H1 (cell line): ENCODE results near the gene SEC14L6. TPM values are rescaled to one million over a fixed set of nuclear protein-coding genes. Genes with fewer than 3 reads are reported as not detected.

Experiments
- polyA plus RNA-seq, 7 experiments: library from polyadenylated mRNA; depleted of rRNA in 3 of 7; stranded (reverse) in 5 of 7; unstranded in 2 of 7; fragments of >200 nt in 5 of 7; fragments of 200-250 nt in 2 of 7; gene quantifications; 1 replicate in 5 of 7; 2 replicates in 1 of 7; 4 replicates in 1 of 7; pipeline versions ENCODE4 v1.2.1 to v1.2.3, GENCODE V29; 2011 to 2013; ENCODE audit warnings: missing spikeins in 2 of 7, mixed read lengths in 2 of 7
- total RNA-seq: library from RNA; stranded (reverse); fragmentation: NEBNext Ultra II Directional; extraction: Animal tissue kit (Norgen Biotek cat#: 25700); gene quantifications from 2 replicates; pipeline ENCODE4 v1.2.1, GENCODE V29; 2021
- TF ChIP-seq, protein P1 (sequence below): fragments of 300-600 bp; sonication (generic); IDR thresholded peaks from 2 replicates; pipeline ENCODE4 v1.7.1; 2012; ENCODE audit warnings: low read length, moderate library complexity, mild to moderate bottlenecking, inconsistent platforms; ENCODE audit not compliant: insufficient replicate concordance

The SEC14L6 gene
- total and polyA plus RNA-seq, 2 of the 8 experiments (the other 6 are each of a cell fraction or from before 2014, with no cell fraction given), result 0.63 to 2.1 TPM

- TF ChIP-seq, protein P1, sequence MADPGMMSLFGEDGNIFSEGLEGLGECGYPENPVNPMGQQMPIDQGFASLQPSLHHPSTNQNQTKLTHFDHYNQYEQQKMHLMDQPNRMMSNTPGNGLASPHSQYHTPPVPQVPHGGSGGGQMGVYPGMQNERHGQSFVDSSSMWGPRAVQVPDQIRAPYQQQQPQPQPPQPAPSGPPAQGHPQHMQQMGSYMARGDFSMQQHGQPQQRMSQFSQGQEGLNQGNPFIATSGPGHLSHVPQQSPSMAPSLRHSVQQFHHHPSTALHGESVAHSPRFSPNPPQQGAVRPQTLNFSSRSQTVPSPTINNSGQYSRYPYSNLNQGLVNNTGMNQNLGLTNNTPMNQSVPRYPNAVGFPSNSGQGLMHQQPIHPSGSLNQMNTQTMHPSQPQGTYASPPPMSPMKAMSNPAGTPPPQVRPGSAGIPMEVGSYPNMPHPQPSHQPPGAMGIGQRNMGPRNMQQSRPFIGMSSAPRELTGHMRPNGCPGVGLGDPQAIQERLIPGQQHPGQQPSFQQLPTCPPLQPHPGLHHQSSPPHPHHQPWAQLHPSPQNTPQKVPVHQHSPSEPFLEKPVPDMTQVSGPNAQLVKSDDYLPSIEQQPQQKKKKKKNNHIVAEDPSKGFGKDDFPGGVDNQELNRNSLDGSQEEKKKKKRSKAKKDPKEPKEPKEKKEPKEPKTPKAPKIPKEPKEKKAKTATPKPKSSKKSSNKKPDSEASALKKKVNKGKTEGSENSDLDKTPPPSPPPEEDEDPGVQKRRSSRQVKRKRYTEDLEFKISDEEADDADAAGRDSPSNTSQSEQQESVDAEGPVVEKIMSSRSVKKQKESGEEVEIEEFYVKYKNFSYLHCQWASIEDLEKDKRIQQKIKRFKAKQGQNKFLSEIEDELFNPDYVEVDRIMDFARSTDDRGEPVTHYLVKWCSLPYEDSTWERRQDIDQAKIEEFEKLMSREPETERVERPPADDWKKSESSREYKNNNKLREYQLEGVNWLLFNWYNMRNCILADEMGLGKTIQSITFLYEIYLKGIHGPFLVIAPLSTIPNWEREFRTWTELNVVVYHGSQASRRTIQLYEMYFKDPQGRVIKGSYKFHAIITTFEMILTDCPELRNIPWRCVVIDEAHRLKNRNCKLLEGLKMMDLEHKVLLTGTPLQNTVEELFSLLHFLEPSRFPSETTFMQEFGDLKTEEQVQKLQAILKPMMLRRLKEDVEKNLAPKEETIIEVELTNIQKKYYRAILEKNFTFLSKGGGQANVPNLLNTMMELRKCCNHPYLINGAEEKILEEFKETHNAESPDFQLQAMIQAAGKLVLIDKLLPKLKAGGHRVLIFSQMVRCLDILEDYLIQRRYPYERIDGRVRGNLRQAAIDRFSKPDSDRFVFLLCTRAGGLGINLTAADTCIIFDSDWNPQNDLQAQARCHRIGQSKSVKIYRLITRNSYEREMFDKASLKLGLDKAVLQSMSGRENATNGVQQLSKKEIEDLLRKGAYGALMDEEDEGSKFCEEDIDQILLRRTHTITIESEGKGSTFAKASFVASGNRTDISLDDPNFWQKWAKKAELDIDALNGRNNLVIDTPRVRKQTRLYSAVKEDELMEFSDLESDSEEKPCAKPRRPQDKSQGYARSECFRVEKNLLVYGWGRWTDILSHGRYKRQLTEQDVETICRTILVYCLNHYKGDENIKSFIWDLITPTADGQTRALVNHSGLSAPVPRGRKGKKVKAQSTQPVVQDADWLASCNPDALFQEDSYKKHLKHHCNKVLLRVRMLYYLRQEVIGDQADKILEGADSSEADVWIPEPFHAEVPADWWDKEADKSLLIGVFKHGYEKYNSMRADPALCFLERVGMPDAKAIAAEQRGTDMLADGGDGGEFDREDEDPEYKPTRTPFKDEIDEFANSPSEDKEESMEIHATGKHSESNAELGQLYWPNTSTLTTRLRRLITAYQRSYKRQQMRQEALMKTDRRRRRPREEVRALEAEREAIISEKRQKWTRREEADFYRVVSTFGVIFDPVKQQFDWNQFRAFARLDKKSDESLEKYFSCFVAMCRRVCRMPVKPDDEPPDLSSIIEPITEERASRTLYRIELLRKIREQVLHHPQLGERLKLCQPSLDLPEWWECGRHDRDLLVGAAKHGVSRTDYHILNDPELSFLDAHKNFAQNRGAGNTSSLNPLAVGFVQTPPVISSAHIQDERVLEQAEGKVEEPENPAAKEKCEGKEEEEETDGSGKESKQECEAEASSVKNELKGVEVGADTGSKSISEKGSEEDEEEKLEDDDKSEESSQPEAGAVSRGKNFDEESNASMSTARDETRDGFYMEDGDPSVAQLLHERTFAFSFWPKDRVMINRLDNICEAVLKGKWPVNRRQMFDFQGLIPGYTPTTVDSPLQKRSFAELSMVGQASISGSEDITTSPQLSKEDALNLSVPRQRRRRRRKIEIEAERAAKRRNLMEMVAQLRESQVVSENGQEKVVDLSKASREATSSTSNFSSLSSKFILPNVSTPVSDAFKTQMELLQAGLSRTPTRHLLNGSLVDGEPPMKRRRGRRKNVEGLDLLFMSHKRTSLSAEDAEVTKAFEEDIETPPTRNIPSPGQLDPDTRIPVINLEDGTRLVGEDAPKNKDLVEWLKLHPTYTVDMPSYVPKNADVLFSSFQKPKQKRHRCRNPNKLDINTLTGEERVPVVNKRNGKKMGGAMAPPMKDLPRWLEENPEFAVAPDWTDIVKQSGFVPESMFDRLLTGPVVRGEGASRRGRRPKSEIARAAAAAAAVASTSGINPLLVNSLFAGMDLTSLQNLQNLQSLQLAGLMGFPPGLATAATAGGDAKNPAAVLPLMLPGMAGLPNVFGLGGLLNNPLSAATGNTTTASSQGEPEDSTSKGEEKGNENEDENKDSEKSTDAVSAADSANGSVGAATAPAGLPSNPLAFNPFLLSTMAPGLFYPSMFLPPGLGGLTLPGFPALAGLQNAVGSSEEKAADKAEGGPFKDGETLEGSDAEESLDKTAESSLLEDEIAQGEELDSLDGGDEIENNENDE, result no peak
Measured at GRCh38 chr22:30562366-30562765, 15.8 kb upstream of the SEC14L6 start (continued).
